Endothelial cell of umbilical vein (primary cell): ENCODE measurements around the gene PCDHGA4.
"Not testable (repeated sequence)": the region's sequence is repeated elsewhere in the genome, so short reads cannot be mapped to it uniquely, and the experiment has no call there.

ENCODE experiments used
- GATA2 ChIP-seq: IDR thresholded peaks from 2 replicates; pipeline ENCODE4 v1.7.0; 2011; ENCODE audit warnings: low read depth, mild to moderate bottlenecking, moderate library complexity, mixed read lengths, low read length; ENCODE audit not compliant: insufficient read length, insufficient read depth
- MYC ChIP-seq: IDR thresholded peaks from one replicate; pipeline ENCODE4 v1.6.1; 2011; ENCODE audit warnings: mild to moderate bottlenecking, low read depth, low read length
- POLR2A ChIP-seq: IDR thresholded peaks from 2 replicates; pipeline ENCODE4 v1.6.1; 2012; ENCODE audit warnings: low read depth, mild to moderate bottlenecking, control low read depth, low read length
- TF ChIP-seq, protein P1 (sequence below), 2 donors: IDR thresholded peaks; 1 replicate in 1 of 2; 2 replicates in 1 of 2; pipeline ENCODE4 v1.5.1; 2011; ENCODE audit warnings: low read length in 2 of 2, mild to moderate bottlenecking in 2 of 2, moderate library complexity in 2 of 2, control low read depth in 1 of 2, inconsistent platforms in 1 of 2, low read depth in 1 of 2; ENCODE audit not compliant: insufficient read depth in 1 of 2; ENCODE audit errors: extremely low read depth in 1 of 2

DNA sequence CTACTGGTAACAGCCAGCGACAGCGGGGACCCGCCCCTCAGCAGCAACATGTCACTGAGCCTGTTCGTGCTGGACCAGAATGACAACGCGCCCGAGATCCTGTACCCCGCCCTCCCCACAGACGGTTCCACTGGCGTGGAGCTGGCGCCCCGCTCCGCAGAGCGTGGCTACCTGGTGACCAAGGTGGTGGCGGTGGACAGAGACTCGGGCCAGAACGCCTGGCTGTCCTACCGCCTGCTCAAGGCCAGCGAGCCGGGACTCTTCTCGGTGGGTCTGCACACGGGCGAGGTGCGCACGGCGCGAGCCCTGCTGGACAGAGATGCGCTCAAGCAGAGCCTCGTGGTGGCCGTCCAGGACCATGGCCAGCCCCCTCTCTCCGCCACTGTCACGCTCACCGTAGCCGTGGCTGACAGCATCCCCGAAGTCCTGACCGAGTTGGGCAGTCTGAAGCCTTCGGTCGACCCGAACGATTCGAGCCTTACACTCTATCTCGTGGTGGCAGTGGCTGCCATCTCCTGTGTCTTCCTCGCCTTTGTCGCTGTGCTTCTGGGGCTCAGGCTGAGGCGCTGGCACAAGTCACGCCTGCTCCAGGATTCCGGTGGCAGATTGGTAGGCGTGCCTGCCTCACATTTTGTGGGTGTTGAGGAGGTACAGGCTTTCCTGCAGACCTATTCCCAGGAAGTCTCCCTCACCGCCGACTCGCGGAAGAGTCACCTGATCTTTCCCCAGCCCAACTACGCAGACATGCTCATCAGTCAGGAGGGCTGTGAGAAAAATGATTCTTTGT, 39.8 kb downstream of the PCDHGA4 start:
- TF ChIP-seq, protein P1, sequence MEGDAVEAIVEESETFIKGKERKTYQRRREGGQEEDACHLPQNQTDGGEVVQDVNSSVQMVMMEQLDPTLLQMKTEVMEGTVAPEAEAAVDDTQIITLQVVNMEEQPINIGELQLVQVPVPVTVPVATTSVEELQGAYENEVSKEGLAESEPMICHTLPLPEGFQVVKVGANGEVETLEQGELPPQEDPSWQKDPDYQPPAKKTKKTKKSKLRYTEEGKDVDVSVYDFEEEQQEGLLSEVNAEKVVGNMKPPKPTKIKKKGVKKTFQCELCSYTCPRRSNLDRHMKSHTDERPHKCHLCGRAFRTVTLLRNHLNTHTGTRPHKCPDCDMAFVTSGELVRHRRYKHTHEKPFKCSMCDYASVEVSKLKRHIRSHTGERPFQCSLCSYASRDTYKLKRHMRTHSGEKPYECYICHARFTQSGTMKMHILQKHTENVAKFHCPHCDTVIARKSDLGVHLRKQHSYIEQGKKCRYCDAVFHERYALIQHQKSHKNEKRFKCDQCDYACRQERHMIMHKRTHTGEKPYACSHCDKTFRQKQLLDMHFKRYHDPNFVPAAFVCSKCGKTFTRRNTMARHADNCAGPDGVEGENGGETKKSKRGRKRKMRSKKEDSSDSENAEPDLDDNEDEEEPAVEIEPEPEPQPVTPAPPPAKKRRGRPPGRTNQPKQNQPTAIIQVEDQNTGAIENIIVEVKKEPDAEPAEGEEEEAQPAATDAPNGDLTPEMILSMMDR (IDR thresholded peaks at IDR 0.05; ENCODE audit: extremely low read depth in 1 of 2, insufficient read depth in 1 of 2, low read depth in 1 of 2, low read length in 2 of 2): not testable (repeated sequence)
- TF ChIP-seq POLR2A, GATA2, MYC: not testable (repeated sequence)
